GM12892 (cell line): ENCODE measurements around the gene TUNAR.

Experiments used
- POLR2A ChIP-seq: IDR thresholded peaks from 2 replicates; pipeline ENCODE4 v1.6.1; 2011; ENCODE audit warnings: low read depth, low read length, control low read depth
- POLR2AphosphoS5 ChIP-seq: IDR thresholded peaks from 2 replicates; pipeline ENCODE4 v1.6.1; 2011; ENCODE audit warnings: low read depth, low read length, control low read depth
- TAF1 ChIP-seq: IDR thresholded peaks from 2 replicates; pipeline ENCODE4 v1.6.1; 2011; ENCODE audit warnings: low read depth, mild to moderate bottlenecking, control low read depth, low read length, borderline replicate concordance

- no peak for TF ChIP-seq TAF1
- no peak for TF ChIP-seq POLR2A
- TF ChIP-seq POLR2AphosphoS5 = no peak
Measured at GRCh38 chr14:95862243-95862642, 14.4 kb upstream of the TUNAR start.
